ENCODE results near the gene CLCN7. TPM values are rescaled to one million over a fixed set of nuclear protein-coding genes. Genes with fewer than 3 reads are reported as not detected.

CLCN7 gene
- polyA plus RNA-seq, 1 donor from 2014 or later, result 40.9 TPM

- no peak overlapping the region for H3K9ac ChIP-seq (ENCODE audit: low read length)
- H3K36me3 ChIP-seq (ENCODE audit: insufficient read depth, low read length), result no peaks in the 10 kb centered on the region
- no peak for TF ChIP-seq CTCF (IDR thresholded peaks at IDR 0.05; ENCODE audit: poor library complexity, severe bottlenecking)
- TF ChIP-seq EZH2 (IDR thresholded peaks at IDR 0.05; ENCODE audit: borderline replicate concordance, insufficient read depth, low read length, poor library complexity, severe bottlenecking), result no peak
- no peak for TF ChIP-seq SMC3 (conservative IDR thresholded peaks at IDR 0.05; ENCODE audit: poor library complexity)
- TF ChIP-seq EP300 (conservative IDR thresholded peaks at IDR 0.05; ENCODE audit: poor library complexity, severe bottlenecking), result no peak
- TF ChIP-seq MXI1 (conservative IDR thresholded peaks at IDR 0.05; ENCODE audit: poor library complexity, severe bottlenecking), result no peak
- no peak overlapping the region for H3K4me2 ChIP-seq (ENCODE audit: low read length)
- no peaks in the 10 kb centered on the region for H3K9me2 ChIP-seq (ENCODE audit: insufficient read depth, low read length)
- H3K27me3 ChIP-seq (ENCODE audit: insufficient read depth, low read depth, low read length), result no peaks in the 10 kb centered on the region
- H3K9me3 ChIP-seq (ENCODE audit: low read length), result no peaks in the 10 kb centered on the region
- H2AFZ ChIP-seq (ENCODE audit: low read depth, low read length), result no peak overlapping the region
- no peaks in the 10 kb centered on the region for H3F3A ChIP-seq (ENCODE audit: insufficient read depth, low read length, poor library complexity, severe bottlenecking)
- H4K20me1 ChIP-seq (ENCODE audit: insufficient read depth), result no peaks in the 10 kb centered on the region
- no peak overlapping the region for H3K27ac ChIP-seq (ENCODE audit: low read length)
- no peaks in the 10 kb centered on the region for H3K79me2 ChIP-seq (replicated peaks; ENCODE audit: insufficient read depth, low read length)
- H3K4me3 ChIP-seq (ENCODE audit: low read length), result no peak overlapping the region
These were observed 48.9 kb upstream of the CLCN7 start for GRCh38 chr16:1523581-1524245.

GRCh38 chr16:1520461-1520860, 45.6 kb upstream of the CLCN7 start:
- Histone ChIP-seq H3K4me3 (ENCODE audit: low read length) (no peak overlapping the region), H3K9me2 (ENCODE audit: insufficient read depth, low read length) (no peaks in the 10 kb centered on the region), H3K9me3 (ENCODE audit: low read length) (no peaks in the 10 kb centered on the region), H4K20me1 (ENCODE audit: insufficient read depth) (no peaks in the 10 kb centered on the region), H2AFZ (ENCODE audit: low read depth, low read length) (no peak overlapping the region), H3K79me2 (replicated peaks; ENCODE audit: insufficient read depth, low read length) (no peaks in the 10 kb centered on the region), H3K9ac (ENCODE audit: low read length) (no peak overlapping the region), H3K27me3 (ENCODE audit: insufficient read depth, low read depth, low read length) (no peaks in the 10 kb centered on the region), H3K27ac (ENCODE audit: low read length) (no peak overlapping the region), H3K36me3 (ENCODE audit: insufficient read depth, low read length) (no peaks in the 10 kb centered on the region), H3F3A (ENCODE audit: insufficient read depth, low read length, poor library complexity, severe bottlenecking) (no peaks in the 10 kb centered on the region), H3K4me2 (ENCODE audit: low read length) (no peak overlapping the region)
- no peak for TF ChIP-seq RAD21 (conservative IDR thresholded peaks at IDR 0.05)
- TF ChIP-seq REST (IDR thresholded peaks at IDR 0.05; ENCODE audit: borderline replicate concordance), result no peak
- TF ChIP-seq TAF1 (IDR thresholded peaks at IDR 0.05; ENCODE audit: low read depth), result no peak
- no peak for TF ChIP-seq MXI1 (conservative IDR thresholded peaks at IDR 0.05; ENCODE audit: poor library complexity, severe bottlenecking)
- TF ChIP-seq EZH2 (IDR thresholded peaks at IDR 0.05; ENCODE audit: borderline replicate concordance, insufficient read depth, low read length, poor library complexity, severe bottlenecking), result no peak
- TF ChIP-seq CTCF (IDR thresholded peaks at IDR 0.05; ENCODE audit: poor library complexity, severe bottlenecking), result no peak
- no peak for TF ChIP-seq POLR2AphosphoS5 (IDR thresholded peaks at IDR 0.05)
- no peak for TF ChIP-seq SMC3 (conservative IDR thresholded peaks at IDR 0.05; ENCODE audit: poor library complexity)
- no peak for TF ChIP-seq EP300 (conservative IDR thresholded peaks at IDR 0.05; ENCODE audit: poor library complexity, severe bottlenecking)
